OCI-LY3 (cell line): ENCODE measurements around the gene ATP10B.

Source experiments
- CTCF ChIP-seq: fragments of 200-600, 300-600 bp; sonication (generic); IDR thresholded peaks from 2 replicates; pipeline ENCODE4 v1.5.1; 2014; ENCODE audit warnings: antibody characterized with exemption, low read length, low read depth
- EZH2phosphoT487 ChIP-seq: fragments of 200-600 bp; shearing (Covaris generic); IDR thresholded peaks from 2 replicates; pipeline ENCODE4 v1.6.1; 2018; ENCODE audit warnings: antibody characterized with exemption, mixed run types, low read depth

DNA sequence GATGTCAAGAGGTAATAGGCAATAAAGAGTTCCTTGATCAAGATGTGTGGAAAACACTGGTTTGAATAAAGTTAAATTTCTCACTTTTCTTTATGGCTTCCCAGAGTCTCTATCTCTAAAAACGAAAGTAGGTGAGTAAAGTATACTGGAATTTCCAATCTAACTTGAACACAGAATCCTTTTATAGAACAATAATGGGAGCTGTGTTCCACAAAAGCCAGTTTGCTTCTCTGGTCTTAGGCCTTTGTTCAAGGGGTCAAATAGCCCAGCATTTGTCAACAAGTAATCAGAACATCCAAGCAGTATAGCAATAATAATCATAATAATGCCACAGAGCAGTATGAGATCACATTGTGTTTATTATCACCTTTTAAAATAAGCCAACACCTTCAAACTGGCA, 20.2 kb downstream of the ATP10B start:
- TF ChIP-seq CTCF, result no peak
- no peak for TF ChIP-seq EZH2phosphoT487
